GM12891 (cell line): ENCODE measurements around the gene SSX3.
"Not testable (repeated sequence)": the region's sequence is repeated elsewhere in the genome, so short reads cannot be mapped to it uniquely, and the experiment has no call there.

Experiments
- POLR2A ChIP-seq: IDR thresholded peaks from 2 replicates; pipeline ENCODE4 v1.6.1; 2011; ENCODE audit warnings: low read depth, low read length, control low read depth
- POLR2AphosphoS5 ChIP-seq: IDR thresholded peaks from 2 replicates; pipeline ENCODE4 v1.6.1; 2011; ENCODE audit warnings: low read depth, low read length, control low read depth

DNA sequence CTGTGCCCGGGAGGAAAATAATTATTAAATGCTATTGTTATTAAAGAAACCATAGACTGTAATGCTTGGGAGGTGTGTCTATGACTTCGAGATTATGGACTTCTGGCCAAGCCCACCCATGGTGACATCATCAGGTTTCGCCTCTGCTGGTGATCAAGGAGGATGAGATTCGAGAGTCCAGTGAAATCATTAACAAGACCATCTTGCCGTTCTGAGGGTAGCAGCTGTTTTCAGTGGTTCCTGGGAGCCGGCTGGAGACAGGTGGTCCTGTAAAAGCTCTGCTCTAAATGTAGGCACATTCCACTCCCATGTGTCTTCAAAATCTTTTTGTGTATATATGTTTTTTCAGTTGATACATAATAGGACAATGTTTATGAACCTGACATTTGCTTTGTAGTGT is 2.8 kb upstream of the SSX3 start:
- not testable (repeated sequence) for TF ChIP-seq POLR2AphosphoS5, POLR2A
